Measurements from ENCODE around the gene PLB1. TPM values are rescaled to one million over a fixed set of nuclear protein-coding genes. Genes with fewer than 3 reads are reported as not detected.

Gene PLB1
- total RNA-seq, 2 experiments from 2014 or later: 0.30 to 0.43 TPM

- DNase-seq (no peak), ATAC-seq (ENCODE audit: low read depth) (no peak)
- Mint-ChIP-seq H3K9me3 (no peaks in the 10 kb centered on the region), H3K27ac (no peak overlapping the region), H3K4me3 (no peak overlapping the region), H3K36me3 (no peaks in the 10 kb centered on the region), H3K4me1 (peaks cover 9% of the 10 kb centered on the region), H3K27me3 (peaks cover 4% of the 10 kb centered on the region)
- POLR2A ChIA-PET: interaction anchor here (0.7 kb wide), 1 partner anchor 9 kb away, joined by 10 read pairs; no protein-coding TSS in a partner anchor
These were observed 141.5 kb downstream of the PLB1 start for GRCh38 chr2:28637066-28638047.

GRCh38 chr2:28638102-28638501 lies 142.2 kb downstream of the PLB1 start:
- Mint-ChIP-seq H3K27me3 (peaks cover 4% of the 10 kb centered on the region), H3K27ac (no peak overlapping the region), H3K9me3 (no peaks in the 10 kb centered on the region), H3K36me3 (no peaks in the 10 kb centered on the region), H3K4me3 (no peak overlapping the region), H3K4me1 (peaks cover 9% of the 10 kb centered on the region)
- POLR2A ChIA-PET: no interaction called here
- ATAC-seq (ENCODE audit: low read depth) (no peak), DNase-seq (no peak)

- no peak overlapping the region for H3K4me3 Mint-ChIP-seq
- DNase-seq: no peak
- no peak overlapping the region for H3K27ac Mint-ChIP-seq
- POLR2A ChIA-PET: interaction anchor here (0.7 kb wide), 1 partner anchor 68 kb away, joined by 3 read pairs; no protein-coding TSS in a partner anchor
- ATAC-seq (ENCODE audit: low read depth): no peak
- H3K9me3 Mint-ChIP-seq: no peaks in the 10 kb centered on the region
- no peaks in the 10 kb centered on the region for H3K36me3 Mint-ChIP-seq
- peaks cover 9% of the 10 kb centered on the region for H3K4me1 Mint-ChIP-seq
- H3K27me3 Mint-ChIP-seq: peaks cover 4% of the 10 kb centered on the region
These were observed 143.3 kb downstream of the PLB1 start for GRCh38 chr2:28639092-28639691.

- Mint-ChIP-seq H3K4me1 (peaks cover 9% of the 10 kb centered on the region), H3K4me3 (no peak overlapping the region), H3K27me3 (peaks cover 4% of the 10 kb centered on the region), H3K27ac (no peak overlapping the region), H3K36me3 (no peaks in the 10 kb centered on the region), H3K9me3 (no peaks in the 10 kb centered on the region)
- DNase-seq (no peak), ATAC-seq (ENCODE audit: low read depth) (no peak)
- POLR2A ChIA-PET: no interaction called here
These were observed 144.0 kb downstream of the PLB1 start for GRCh38 chr2:28639836-28640235.

GRCh38 chr2:28640260-28640907 lies 144.5 kb downstream of the PLB1 start:
- ATAC-seq (ENCODE audit: low read depth): no peak
- H3K4me1 Mint-ChIP-seq: peaks cover 9% of the 10 kb centered on the region
- peaks cover 4% of the 10 kb centered on the region for H3K27me3 Mint-ChIP-seq
- no peak overlapping the region for H3K27ac Mint-ChIP-seq
- H3K36me3 Mint-ChIP-seq: no peaks in the 10 kb centered on the region
- H3K9me3 Mint-ChIP-seq: no peaks in the 10 kb centered on the region
- POLR2A ChIA-PET: no interaction called here
- H3K4me3 Mint-ChIP-seq: no peak overlapping the region
- DNase-seq: no peak

- peaks cover 4% of the 10 kb centered on the region for H3K27me3 Mint-ChIP-seq
- H3K4me1 Mint-ChIP-seq: peaks cover 9% of the 10 kb centered on the region
- H3K36me3 Mint-ChIP-seq: no peaks in the 10 kb centered on the region
- no peak overlapping the region for H3K27ac Mint-ChIP-seq
- no peaks in the 10 kb centered on the region for H3K9me3 Mint-ChIP-seq
- H3K4me3 Mint-ChIP-seq: no peak overlapping the region
- POLR2A ChIA-PET: no interaction called here
- ATAC-seq (ENCODE audit: low read depth) (no peak), DNase-seq (no peak)
These were observed 145.0 kb downstream of the PLB1 start for GRCh38 chr2:28640908-28641300.

GRCh38 chr2:28642796-28643195 lies 146.9 kb downstream of the PLB1 start:
- no peaks in the 10 kb centered on the region for H3K9me3 Mint-ChIP-seq
- no peaks in the 10 kb centered on the region for H3K36me3 Mint-ChIP-seq
- H3K27me3 Mint-ChIP-seq: peaks cover 4% of the 10 kb centered on the region
- no peak overlapping the region for H3K27ac Mint-ChIP-seq
- no peak for ATAC-seq (ENCODE audit: low read depth)
- no peak overlapping the region for H3K4me3 Mint-ChIP-seq
- no peak for DNase-seq
- peaks cover 11% of the 10 kb centered on the region for H3K4me1 Mint-ChIP-seq
- POLR2A ChIA-PET: no interaction called here

GRCh38 chr2:28643327-28643726 lies 147.5 kb downstream of the PLB1 start:
- Mint-ChIP-seq H3K36me3 (no peaks in the 10 kb centered on the region), H3K27ac (no peak overlapping the region), H3K9me3 (no peaks in the 10 kb centered on the region), H3K4me1 (peaks cover 7% of the 10 kb centered on the region), H3K4me3 (no peak overlapping the region), H3K27me3 (peaks cover 4% of the 10 kb centered on the region)
- DNase-seq: no peak
- ATAC-seq (ENCODE audit: low read depth): no peak
- POLR2A ChIA-PET: no interaction called here

- no peak for ATAC-seq (ENCODE audit: low read depth)
- no peak overlapping the region for H3K4me3 Mint-ChIP-seq
- H3K27ac Mint-ChIP-seq: no peak overlapping the region
- no peaks in the 10 kb centered on the region for H3K9me3 Mint-ChIP-seq
- POLR2A ChIA-PET: no interaction called here
- H3K36me3 Mint-ChIP-seq: no peaks in the 10 kb centered on the region
- H3K4me1 Mint-ChIP-seq: peaks cover 7% of the 10 kb centered on the region
- peaks cover 4% of the 10 kb centered on the region for H3K27me3 Mint-ChIP-seq
- no peak for DNase-seq
These were observed 148.1 kb downstream of the PLB1 start for GRCh38 chr2:28643911-28644334.

GRCh38 chr2:28644760-28645159 lies 148.9 kb downstream of the PLB1 start:
- Mint-ChIP-seq H3K9me3 (no peaks in the 10 kb centered on the region), H3K27me3 (peaks cover 4% of the 10 kb centered on the region), H3K4me1 (peaks cover 10% of the 10 kb centered on the region), H3K36me3 (no peaks in the 10 kb centered on the region), H3K4me3 (no peak overlapping the region), H3K27ac (no peak overlapping the region)
- POLR2A ChIA-PET: no interaction called here
- ATAC-seq (ENCODE audit: low read depth) (no peak), DNase-seq (no peak)

GRCh38 chr2:28645553-28645952 lies 149.7 kb downstream of the PLB1 start:
- ATAC-seq (ENCODE audit: low read depth) (no peak), DNase-seq (no peak)
- H3K4me1 Mint-ChIP-seq: peaks cover 9% of the 10 kb centered on the region
- H3K9me3 Mint-ChIP-seq: no peaks in the 10 kb centered on the region
- H3K4me3 Mint-ChIP-seq: no peak overlapping the region
- H3K36me3 Mint-ChIP-seq: no peaks in the 10 kb centered on the region
- H3K27ac Mint-ChIP-seq: no peak overlapping the region
- no peaks in the 10 kb centered on the region for H3K27me3 Mint-ChIP-seq
- POLR2A ChIA-PET: no interaction called here

- Mint-ChIP-seq H3K27ac (no peak overlapping the region), H3K27me3 (peaks cover 4% of the 10 kb centered on the region), H3K36me3 (no peaks in the 10 kb centered on the region), H3K4me3 (no peak overlapping the region), H3K4me1 (peaks cover 8% of the 10 kb centered on the region), H3K9me3 (no peaks in the 10 kb centered on the region)
- POLR2A ChIA-PET: no interaction called here
- no peak for DNase-seq
- no peak for ATAC-seq (ENCODE audit: low read depth)
These were observed 151.8 kb downstream of the PLB1 start for GRCh38 chr2:28647682-28648081.

GRCh38 chr2:28648147-28648546 lies 152.3 kb downstream of the PLB1 start:
- no peak for DNase-seq
- H3K27me3 Mint-ChIP-seq: peaks cover 4% of the 10 kb centered on the region
- ATAC-seq (ENCODE audit: low read depth): no peak
- H3K27ac Mint-ChIP-seq: no peak overlapping the region
- H3K4me1 Mint-ChIP-seq: peaks cover 8% of the 10 kb centered on the region
- no peaks in the 10 kb centered on the region for H3K9me3 Mint-ChIP-seq
- no peak overlapping the region for H3K4me3 Mint-ChIP-seq
- H3K36me3 Mint-ChIP-seq: no peaks in the 10 kb centered on the region
- POLR2A ChIA-PET: no interaction called here
